Loucy (cell line): ENCODE results near the gene ZBTB18.

Experiments used
- H2AFZ ChIP-seq: fragments of 200-600 bp; sonication (generic); 2 replicates; pipeline ENCODE4 v1.6.0; 2016; ENCODE audit warnings: antibody characterized with exemption, mild to moderate bottlenecking, low read length, moderate library complexity
- H3F3A ChIP-seq: fragments of 200-600 bp; 2 replicates; pipeline ENCODE4 v1.6.0; 2016; ENCODE audit warnings: antibody characterized with exemption, low read depth, mild to moderate bottlenecking
- H3K27me3 ChIP-seq: fragments of 200-600 bp; sonication (generic); 2 replicates; pipeline ENCODE4 v1.6.1; 2014; ENCODE audit warnings: low read length, mild to moderate bottlenecking; ENCODE audit not compliant: insufficient read depth, poor library complexity, severe bottlenecking
- H3K36me3 ChIP-seq: fragments of 200-600 bp; sonication (generic); 2 replicates; pipeline ENCODE4 v1.6.1; 2016; ENCODE audit warnings: low read length; ENCODE audit not compliant: insufficient read depth
- H3K4me1 ChIP-seq: fragments of 200-600 bp; sonication (generic); 2 replicates; pipeline ENCODE4 v1.5.1; 2014; ENCODE audit warnings: low read length, mild to moderate bottlenecking; ENCODE audit not compliant: insufficient read depth, poor library complexity, severe bottlenecking
- H3K4me2 ChIP-seq: fragments of 200-600 bp; sonication (generic); 2 replicates; pipeline ENCODE4 v1.6.0; 2014; ENCODE audit warnings: antibody characterized with exemption, low read length, low read depth, mild to moderate bottlenecking; ENCODE audit not compliant: poor library complexity, severe bottlenecking
- H3K4me3 ChIP-seq: fragments of 200-600 bp; sonication (generic); 2 replicates; pipeline ENCODE4 v1.5.1; 2014; ENCODE audit warnings: low read length, mild to moderate bottlenecking, mixed read lengths; ENCODE audit not compliant: poor library complexity, severe bottlenecking
- H3K79me2 ChIP-seq: fragments of 200-600 bp; sonication (generic); 2 replicates; pipeline ENCODE4 v1.6.1; 2014; ENCODE audit warnings: low read length; ENCODE audit not compliant: insufficient read depth
- H3K9ac ChIP-seq: fragments of 200-600 bp; sonication (generic); 2 replicates; pipeline ENCODE4 v1.6.0; 2014; ENCODE audit warnings: mild to moderate bottlenecking, low read depth, low read length, moderate library complexity; ENCODE audit not compliant: poor library complexity, severe bottlenecking
- H3K9me2 ChIP-seq: fragments of 200-600 bp; sonication (generic); replicated peaks from 2 replicates; pipeline ENCODE4 v1.6.1; 2016; ENCODE audit warnings: low read depth, low read length, mixed read lengths
- H3K9me3 ChIP-seq: fragments of 200-600 bp; sonication (generic); 2 replicates; pipeline ENCODE4 v1.6.1; 2014; ENCODE audit warnings: mild to moderate bottlenecking, antibody characterized with exemption, low read length, low read depth; ENCODE audit not compliant: insufficient read depth
- H4K20me1 ChIP-seq: fragments of 200-600 bp; sonication (generic); 2 replicates; pipeline ENCODE4 v1.6.0; 2014; ENCODE audit warnings: antibody characterized with exemption, low read length, mild to moderate bottlenecking; ENCODE audit not compliant: insufficient read depth, poor library complexity, severe bottlenecking
- EZH2phosphoT487 ChIP-seq: fragments of 200-600 bp; IDR thresholded peaks from 2 replicates; pipeline ENCODE4 v1.6.1; 2018; ENCODE audit warnings: antibody characterized with exemption, mild to moderate bottlenecking, moderate library complexity, borderline replicate concordance
- TF ChIP-seq, protein P1 (sequence below): fragments of 200-600 bp; sonication (generic); conservative IDR thresholded peaks from 2 replicates; pipeline ENCODE4 v1.5.1; 2014; ENCODE audit warnings: mild to moderate bottlenecking, antibody characterized with exemption, low read length

ZBTB18 gene

DNA sequence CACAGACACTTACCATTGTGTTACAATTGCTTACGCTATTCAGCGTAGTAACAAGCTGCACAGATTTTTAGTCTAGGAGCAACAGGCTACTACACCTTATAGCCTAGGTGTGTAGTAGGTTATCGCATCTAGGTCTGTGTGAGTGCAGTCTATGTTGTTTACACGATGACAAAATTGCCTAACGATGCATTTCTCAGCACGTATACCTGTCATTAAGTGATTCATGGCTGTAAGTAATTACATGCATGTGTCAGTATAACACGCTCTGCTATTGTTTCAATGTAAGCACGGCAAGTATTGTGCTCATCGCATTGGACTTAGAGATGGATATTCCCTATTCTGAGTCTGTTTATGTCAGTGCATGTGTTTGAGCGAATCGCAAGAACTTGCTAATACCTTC is 15.7 kb upstream of the ZBTB18 start:
- H2AFZ ChIP-seq = no peak overlapping the region
- no peaks in the 10 kb centered on the region for H3K27me3 ChIP-seq
- no peak overlapping the region for H3K9ac ChIP-seq
- H3K4me1 ChIP-seq = no peaks in the 10 kb centered on the region
- no peak for TF ChIP-seq EZH2phosphoT487
- TF ChIP-seq, protein P1, sequence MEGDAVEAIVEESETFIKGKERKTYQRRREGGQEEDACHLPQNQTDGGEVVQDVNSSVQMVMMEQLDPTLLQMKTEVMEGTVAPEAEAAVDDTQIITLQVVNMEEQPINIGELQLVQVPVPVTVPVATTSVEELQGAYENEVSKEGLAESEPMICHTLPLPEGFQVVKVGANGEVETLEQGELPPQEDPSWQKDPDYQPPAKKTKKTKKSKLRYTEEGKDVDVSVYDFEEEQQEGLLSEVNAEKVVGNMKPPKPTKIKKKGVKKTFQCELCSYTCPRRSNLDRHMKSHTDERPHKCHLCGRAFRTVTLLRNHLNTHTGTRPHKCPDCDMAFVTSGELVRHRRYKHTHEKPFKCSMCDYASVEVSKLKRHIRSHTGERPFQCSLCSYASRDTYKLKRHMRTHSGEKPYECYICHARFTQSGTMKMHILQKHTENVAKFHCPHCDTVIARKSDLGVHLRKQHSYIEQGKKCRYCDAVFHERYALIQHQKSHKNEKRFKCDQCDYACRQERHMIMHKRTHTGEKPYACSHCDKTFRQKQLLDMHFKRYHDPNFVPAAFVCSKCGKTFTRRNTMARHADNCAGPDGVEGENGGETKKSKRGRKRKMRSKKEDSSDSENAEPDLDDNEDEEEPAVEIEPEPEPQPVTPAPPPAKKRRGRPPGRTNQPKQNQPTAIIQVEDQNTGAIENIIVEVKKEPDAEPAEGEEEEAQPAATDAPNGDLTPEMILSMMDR = no peak
- no peaks in the 10 kb centered on the region for H3K9me2 ChIP-seq
- no peaks in the 10 kb centered on the region for H3K36me3 ChIP-seq
- H3K9me3 ChIP-seq = no peaks in the 10 kb centered on the region
- no peaks in the 10 kb centered on the region for H3F3A ChIP-seq
- no peak overlapping the region for H3K4me3 ChIP-seq
- H3K79me2 ChIP-seq = no peaks in the 10 kb centered on the region
- H3K4me2 ChIP-seq = no peak overlapping the region
- H4K20me1 ChIP-seq = no peaks in the 10 kb centered on the region

DNA sequence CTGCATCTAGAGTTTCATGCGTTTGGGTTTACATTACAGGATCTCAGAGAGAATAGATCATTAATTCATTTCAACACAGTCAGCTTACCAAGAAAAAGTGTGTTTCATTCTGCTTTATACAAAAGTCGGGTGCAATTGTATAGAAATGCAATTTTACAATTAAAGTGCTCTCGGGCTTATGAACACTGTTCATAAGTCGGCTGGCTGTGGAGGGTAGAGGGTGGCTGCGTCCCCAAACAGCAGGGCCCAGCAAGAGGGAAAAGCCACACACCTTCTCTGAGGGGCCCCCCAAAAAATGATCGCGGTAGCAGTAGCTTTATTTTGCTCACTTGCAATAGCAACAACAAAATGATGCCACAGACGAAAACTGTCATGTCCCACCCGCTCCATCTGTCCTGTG is 13.8 kb upstream of the ZBTB18 start:
- TF ChIP-seq, protein P1 = no peak
- no peak for TF ChIP-seq EZH2phosphoT487
- Histone ChIP-seq H3K9ac (no peak overlapping the region), H3K9me3 (no peaks in the 10 kb centered on the region), H2AFZ (no peak overlapping the region), H4K20me1 (no peaks in the 10 kb centered on the region), H3K27me3 (no peaks in the 10 kb centered on the region), H3K4me3 (no peak overlapping the region), H3K4me1 (no peaks in the 10 kb centered on the region), H3K4me2 (no peak overlapping the region), H3K36me3 (no peaks in the 10 kb centered on the region), H3F3A (no peaks in the 10 kb centered on the region), H3K79me2 (no peaks in the 10 kb centered on the region), H3K9me2 (no peaks in the 10 kb centered on the region)

DNA sequence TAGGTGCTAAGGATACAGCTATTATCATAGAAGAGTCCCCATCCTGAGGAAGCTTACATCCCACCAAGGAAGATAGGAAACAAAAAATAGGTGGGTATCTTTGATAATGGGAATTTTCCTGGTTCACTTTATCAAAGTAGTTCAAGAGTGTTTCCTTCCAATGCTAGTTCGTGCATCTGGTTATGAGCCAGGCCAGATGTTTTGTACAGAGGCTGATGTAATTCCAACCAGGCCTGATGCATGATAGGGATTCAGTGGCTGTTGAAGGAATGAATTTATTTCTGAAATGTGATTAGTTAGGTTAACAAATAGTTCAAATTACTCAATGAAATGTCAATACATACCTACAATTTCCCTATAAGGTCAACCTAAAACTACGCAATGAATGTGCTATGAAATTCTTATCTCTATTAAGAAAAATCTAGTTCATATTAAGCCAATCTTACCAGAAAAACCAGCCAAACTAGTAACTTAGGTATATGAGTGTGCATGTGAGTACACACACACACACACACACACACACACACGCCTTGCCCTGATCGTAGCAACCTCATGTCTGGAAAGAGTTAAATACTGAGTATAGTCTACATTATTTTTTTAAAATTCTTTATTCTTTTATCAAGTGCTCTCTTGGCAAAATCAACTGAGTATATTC is 9.5 kb upstream of the ZBTB18 start:
- Histone ChIP-seq H3K36me3 (no peaks in the 10 kb centered on the region), H3K79me2 (no peaks in the 10 kb centered on the region), H3K4me1 (peaks cover under 1% of the 10 kb centered on the region), H3K4me2 (no peak overlapping the region), H3K4me3 (no peak overlapping the region), H4K20me1 (no peaks in the 10 kb centered on the region), H3K9ac (no peak overlapping the region), H2AFZ (no peak overlapping the region), H3K9me3 (no peaks in the 10 kb centered on the region), H3F3A (no peaks in the 10 kb centered on the region), H3K27me3 (no peaks in the 10 kb centered on the region), H3K9me2 (no peaks in the 10 kb centered on the region)
- TF ChIP-seq, protein P1 = no peak
- no peak for TF ChIP-seq EZH2phosphoT487
